ENCODE data around the gene CDH20. TPM values are rescaled to one million over a fixed set of nuclear protein-coding genes. Genes with fewer than 3 reads are reported as not detected.

Gene CDH20
- 0.08 TPM in 1 of 2 replicates, not detected in the other for total RNA-seq (2014; rRNA removed; shearing (Covaris generic))

DNA sequence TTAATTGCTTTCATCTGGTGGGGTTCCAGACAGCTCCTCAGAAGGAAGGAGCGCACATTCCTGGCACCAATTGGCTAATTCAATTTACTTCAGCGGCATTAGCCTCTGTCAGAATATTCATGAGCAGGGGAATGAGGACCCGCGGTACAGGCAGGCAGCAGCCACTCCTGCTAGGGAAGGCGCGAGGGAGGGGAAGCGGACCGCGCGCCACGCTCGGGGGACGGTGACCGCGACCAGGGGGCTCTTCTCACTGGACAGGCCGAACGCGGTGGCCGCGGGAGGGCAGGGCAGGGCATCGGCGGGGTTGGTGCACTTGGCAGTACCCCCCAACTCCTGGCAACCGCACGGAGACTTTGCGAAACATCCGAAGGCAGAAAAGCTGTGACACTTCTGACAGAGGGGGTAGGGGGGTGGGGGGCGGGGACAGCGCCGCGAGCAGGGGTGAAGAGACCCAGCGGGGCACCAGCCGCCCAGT, at the start of gene CDH20:
Gene CDH20, plus strand, starts transcription at position 160 of the 475 bp plus-strand sequence.
- no peak for DNase-seq (ENCODE audit: low spot score)

DNA sequence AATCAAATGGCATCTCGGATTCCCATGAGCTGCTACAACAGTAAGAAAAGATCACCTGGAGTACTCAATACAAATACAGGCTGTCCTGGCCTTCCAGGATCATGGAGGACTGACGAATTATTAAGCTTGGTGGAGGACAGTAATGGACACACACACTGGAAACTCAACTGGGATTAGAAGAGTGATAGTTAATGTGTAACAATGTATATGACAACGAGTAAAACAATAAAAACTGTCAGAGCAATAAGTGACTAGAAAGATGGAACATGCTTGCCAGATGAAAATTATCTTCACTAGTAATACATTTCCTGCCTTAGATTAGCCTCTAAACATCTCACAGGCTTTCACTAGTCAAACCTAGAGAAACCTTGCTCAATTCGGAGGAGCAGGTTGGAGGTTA, 49.2 kb upstream of the CDH20 start:
- no peak for DNase-seq (ENCODE audit: low spot score)

DNA sequence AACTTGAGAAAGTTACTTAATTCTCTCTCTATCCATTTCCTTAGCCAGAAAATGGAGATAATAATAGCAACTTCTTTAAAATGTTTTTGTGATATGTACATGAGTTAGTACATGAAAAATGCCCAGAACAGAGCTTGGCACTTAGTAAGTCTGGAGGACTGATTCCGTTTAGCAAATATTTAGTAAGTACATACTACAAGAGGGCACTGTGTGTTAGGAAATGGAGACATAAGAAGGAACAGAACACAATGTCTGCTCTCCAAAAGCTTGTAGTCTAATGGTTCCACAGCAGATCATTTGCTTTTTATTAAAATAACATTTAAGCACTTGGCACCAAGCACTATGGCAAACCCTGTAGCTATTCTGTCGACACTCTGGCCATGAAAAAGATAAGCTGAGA, 47.5 kb upstream of the CDH20 start:
- DNase-seq (ENCODE audit: low spot score), result no peak

DNA sequence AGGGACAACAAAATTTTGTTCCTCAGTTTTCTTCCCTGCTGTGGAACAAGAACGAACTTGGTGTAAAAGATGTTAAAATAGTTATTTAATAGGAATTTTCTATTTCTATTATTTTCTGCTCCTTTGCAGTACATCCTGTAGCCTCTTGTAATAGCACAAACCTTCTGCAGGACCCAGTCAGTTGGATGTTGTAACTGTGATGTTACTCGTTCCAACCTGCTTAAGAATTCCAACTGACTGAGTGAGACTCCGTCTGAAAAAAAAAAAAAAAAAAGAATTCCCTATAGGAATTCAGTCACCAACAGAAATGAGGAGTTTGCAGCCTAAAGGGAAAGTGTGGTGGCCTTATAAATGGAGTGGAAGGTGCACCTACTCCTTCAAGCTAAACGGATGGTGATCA, 46.4 kb upstream of the CDH20 start:
- no peak for DNase-seq (ENCODE audit: low spot score)

DNA sequence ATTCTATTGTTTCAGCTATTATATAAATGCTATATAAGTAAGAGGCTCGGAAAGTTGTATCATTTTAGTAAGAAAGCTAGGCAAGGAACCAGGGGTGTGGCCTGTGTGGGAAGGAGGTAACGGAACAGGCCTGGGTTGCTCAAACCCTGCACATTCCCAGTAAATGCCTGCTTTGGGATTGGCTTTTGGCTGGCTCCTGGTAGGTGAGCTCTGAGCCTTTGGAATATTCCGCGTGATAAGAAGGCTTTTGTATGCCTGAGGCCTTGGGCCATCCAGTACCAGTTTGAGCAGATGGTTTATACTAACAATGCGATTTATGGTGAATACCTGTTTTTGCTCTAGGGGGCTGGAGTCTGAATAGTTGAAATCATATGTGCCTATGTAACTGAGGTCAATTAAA, 42.6 kb upstream of the CDH20 start:
- no peak for DNase-seq (ENCODE audit: low spot score)

DNA sequence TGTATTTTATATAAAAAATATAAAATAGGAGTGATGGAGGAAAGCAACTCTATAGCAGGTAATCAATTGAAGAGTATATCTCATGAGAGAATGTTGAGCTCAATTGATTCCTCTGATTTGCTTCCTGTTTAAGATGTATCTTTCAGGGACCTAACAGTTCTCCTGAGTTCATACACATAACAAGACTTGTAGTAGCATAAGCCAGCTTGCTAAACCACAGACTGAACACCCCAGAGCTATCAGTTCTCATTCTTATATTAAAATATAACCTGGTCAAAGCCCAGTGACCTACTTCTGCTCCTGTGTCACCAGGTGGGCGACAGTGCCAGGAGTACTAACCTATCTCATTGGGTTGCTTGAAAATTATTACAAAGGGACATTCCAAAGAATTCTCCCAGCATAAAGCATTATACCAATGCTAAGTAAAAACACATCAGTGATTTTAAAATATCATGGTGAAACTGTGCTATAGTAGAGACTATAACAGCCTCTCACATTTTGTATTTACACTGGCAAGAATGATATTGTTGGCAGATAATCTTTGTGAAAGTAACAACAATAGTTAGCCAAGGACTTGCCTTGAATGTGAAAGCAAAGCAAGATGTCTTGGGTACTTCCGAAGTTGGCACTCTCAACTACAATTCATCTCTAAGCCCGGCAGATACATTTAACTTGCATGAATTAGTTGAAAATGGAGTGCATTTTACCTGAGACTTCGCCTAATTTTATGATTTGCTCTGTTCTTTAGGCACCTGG, 40.8 kb upstream of the CDH20 start:
- DNase-seq (ENCODE audit: low spot score), result no peak

DNA sequence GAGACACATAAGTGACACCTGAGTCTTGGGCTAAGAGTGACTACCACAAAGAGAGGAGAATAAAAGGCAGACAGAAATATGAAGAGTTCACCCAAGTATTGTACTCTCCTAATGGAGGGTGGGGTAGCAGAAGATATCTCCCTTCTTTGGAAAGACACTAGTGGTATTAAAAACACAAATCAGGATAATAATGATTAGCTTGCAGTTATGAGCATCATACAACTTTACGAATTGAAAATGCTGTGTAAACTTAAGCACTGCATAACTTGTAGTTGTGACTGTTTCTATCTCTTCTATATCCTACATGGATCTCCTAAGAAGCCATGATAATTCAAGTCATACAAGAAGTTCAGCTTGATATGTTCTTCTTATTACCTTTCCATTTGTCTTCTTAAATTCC, 38.1 kb upstream of the CDH20 start:
- DNase-seq (ENCODE audit: low spot score), result no peak

DNA sequence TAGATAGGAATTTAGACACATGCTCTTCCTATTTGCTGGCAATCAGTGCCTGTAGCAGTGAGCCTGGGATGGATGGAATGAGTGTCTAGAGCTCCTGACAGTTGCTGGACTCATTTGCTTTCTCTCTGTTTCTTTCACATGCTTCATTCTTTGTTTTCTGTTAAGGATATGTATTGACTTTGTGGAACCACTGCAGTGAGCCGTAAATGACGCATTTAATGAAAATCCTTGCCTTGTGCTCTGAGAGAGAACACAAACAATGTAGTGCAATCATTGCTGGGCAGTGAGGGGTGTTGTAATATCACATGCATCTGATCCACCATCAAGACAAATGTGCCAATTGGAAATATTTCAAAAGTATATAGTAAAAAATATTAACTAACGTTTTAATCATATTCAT, 25.2 kb upstream of the CDH20 start:
- DNase-seq (ENCODE audit: low spot score), result no peak

DNA sequence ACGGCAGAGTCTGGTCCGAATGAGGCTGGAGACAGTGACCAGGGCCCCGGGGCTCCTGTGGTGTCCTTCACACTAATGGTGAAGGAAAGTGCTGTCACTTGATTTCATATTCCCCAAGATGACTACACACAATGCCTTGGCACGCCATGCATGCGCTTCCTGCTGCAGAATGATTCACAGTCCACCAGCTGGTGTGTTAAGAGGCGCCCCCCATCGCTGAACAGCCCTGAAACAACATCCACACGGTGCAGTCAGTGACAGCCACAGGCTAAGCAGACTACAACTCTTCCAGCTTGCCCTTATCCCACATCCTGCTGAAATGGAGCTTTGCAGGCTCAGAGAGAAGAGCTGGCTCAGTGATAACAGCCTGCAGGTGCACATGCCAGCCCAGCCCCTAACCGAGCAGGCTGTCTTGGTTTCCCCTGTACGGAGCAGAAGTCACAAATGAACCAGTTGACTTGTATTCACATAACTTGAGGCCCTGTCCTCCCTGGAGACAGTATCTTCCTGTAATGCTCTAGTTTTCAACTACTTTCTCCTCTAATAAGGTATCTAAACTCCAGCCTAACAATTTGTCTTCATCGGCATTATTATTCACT, 24.3 kb upstream of the CDH20 start:
- DNase-seq (ENCODE audit: low spot score), result peak; percentile 57

DNA sequence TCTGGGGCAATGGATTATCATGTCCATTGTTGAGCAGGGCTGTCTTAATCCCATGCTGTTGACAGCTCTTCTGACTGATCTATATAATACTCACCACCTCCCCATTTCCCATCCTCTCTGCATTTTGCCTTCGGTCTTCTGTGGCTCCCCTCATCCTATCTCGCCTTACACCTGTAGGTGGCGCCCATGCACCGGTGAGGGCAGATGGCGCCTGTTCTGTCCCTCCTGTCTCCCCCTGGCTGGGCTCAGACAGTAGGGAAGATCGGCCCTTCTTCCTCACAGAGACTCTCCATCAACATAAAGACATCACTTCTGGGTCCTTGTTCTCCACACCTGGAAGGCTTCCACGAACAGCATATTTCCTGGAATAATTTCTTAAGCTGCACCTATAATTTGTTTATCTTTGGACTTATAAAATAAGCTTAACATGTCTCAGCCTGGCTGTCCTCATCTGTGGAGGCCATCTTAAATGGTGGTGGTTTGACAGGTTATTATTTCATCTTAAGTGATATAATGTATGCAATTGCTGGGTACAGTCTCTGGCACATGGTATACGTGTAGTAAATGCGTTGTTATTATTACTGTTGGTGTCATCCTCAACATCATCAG, 10.9 kb upstream of the CDH20 start:
- DNase-seq (ENCODE audit: low spot score), result peak; percentile 67

DNA sequence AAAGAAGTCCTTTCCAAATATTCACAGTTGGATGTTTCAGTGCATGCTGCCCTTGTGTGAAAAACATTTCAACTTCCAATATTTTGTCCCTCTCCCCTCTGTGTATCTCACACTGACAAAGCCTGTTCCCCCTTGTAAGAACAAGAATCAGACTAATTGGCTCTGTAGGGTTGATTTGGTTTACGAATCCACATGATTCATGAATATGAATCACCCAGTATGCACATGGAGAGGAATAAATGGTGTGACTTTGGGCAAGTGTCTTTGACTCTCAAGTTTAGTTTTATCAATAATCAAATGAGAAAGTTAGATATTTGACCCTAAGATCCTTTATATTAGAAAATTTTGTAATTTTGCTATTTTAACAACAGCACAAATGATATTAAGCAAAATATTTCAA, 9.3 kb upstream of the CDH20 start:
- DNase-seq (ENCODE audit: low spot score), result no peak

DNA sequence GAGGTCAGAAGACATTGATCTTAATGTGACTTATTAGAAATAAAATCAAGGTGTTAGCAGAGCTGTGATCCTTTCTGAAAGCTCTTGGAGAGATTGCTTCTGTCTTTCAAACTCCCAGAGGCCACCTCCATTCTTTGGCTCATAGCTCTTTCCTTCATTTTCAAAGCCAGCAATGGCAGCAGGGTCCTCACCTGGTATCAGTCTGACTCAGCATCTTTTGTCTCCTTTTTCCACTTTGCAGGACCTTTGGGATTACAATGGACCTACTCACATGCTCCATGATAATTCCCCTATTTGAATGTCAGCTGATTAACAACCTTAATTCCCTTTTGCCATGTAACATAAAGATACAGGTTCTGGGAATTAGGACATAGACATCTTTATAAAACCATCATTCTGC, 6.8 kb upstream of the CDH20 start:
- DNase-seq (ENCODE audit: low spot score), result no peak

DNA sequence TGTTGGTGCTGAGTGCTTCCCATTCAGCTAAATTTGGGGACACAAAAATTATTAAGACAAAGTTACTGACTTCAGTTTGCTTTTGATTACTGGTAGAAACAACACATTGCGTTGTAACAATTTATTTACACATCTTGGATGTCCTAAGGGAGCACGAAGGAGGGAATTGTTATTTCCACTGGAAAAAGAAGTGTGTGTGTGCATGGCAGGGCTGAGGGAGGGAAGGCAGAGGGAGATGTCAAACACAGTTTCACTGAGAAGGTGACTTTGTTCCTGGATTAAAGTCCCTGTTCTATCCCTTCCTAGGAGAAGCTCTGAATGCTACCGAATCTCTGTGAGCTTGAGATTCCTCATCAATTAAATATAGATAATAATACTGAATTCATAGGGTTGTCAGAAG, 3.8 kb upstream of the CDH20 start:
- no peak for DNase-seq (ENCODE audit: low spot score)

DNA sequence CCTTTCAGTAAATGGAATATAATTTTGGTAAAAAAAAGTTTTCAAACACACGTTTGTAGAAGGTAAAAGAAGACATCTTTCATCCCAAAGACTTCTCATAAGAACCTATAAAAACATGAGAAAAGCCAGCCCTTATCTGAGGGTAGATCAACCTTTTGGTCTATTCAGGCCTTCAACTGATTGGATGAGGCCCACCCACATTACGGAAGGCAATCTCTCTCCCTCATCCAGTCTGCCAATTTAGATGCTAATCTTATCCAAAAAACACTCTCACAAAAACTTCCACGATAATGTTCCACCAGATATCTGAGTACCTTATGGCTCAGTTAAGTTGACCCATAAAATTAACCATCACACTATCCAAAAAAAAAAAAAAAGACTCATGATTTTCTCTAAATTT, 2.2 kb upstream of the CDH20 start:
- DNase-seq (ENCODE audit: low spot score), result no peak

DNA sequence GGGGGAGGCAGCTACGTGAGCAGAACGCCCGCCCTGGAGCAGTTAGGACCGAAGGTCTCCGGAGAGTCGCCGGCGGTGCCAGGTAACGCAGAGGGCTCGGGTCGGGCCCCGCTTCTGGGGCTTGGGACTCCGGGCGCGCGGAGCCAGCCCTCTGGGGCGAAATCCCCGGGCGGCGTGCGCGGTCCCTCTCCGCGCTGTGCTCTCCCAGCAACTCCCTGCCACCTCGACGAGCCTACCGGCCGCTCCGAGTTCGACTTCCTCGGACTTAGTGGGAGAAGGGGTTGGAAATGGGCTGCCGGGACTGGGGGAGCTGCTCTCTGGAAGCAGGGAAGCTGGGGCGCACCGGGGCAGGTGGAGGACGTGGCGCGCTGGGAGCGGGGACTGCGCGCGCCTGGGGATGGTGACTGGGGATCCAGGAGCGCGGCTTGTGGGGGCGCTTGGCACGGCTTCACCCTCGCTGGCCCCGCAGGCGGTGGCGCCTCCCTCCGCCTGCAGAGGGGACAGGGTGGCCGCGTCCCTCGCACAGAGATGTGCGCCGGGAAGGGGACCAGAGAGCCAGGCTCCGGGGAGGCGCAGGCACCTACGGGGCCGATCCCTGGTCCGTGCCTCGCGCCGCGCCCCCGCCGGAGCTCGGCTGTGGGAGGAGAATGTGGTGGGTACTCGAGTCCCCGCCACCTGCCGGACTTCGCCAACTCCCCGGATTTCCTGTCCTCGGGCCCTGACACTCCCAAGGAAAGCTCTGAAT, 688 bp downstream of the CDH20 start:
- DNase-seq (ENCODE audit: low spot score), result no peak

DNA sequence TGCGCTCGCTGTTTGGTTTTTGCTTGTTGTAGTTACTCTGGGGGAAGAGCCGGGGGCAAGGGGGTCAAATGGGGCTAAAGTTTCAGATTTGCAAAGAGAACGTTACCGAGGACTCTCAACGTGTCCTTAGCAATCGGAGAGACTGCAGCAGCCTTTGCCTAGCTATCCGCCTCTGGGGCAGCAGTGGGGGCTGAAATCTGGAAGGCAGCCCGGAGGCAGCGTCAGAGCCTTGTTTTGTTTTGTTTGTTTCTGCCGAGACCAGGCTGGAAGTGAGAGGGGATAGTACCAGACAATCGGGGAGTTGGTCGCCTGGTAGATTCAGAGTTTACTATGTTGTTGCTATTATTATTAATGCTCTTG, 1.2 kb downstream of the CDH20 start:
- DNase-seq (ENCODE audit: low spot score), result no peak

DNA sequence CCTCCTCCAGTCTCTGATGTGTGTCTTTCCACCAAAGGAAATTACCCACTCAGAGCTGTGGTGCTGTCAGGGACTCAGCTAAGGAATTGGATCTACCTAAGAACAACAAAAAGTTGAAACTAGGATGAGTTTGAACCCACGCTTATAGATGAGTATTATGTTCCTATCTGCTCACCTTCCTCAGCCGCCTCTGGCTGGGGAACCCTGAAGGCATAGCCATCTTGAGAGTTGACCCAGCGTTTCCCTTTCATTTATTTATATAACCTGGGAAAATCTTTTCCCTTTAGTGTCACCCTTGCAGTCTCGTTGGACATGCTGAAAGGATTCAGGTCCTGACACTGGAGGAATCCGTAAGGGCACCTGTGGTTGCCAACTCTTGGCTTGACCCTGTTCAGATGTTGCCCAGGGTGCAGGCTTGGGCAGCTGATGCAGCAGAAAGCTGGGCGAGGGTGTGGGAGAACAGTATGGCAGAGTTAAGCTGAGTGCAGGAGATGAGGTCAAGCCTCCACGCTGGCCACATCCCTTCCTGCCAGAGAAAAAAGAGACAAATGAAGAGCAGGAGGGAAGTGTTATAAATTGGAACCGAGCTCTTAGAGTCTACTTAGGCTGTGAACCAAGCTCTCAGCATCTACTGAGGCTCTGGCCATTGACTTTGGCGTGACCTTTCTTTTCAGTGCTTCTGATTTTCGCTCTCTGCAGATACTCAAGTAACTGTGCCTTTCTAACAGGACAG, 1.9 kb downstream of the CDH20 start:
- no peak for DNase-seq (ENCODE audit: low spot score)

DNA sequence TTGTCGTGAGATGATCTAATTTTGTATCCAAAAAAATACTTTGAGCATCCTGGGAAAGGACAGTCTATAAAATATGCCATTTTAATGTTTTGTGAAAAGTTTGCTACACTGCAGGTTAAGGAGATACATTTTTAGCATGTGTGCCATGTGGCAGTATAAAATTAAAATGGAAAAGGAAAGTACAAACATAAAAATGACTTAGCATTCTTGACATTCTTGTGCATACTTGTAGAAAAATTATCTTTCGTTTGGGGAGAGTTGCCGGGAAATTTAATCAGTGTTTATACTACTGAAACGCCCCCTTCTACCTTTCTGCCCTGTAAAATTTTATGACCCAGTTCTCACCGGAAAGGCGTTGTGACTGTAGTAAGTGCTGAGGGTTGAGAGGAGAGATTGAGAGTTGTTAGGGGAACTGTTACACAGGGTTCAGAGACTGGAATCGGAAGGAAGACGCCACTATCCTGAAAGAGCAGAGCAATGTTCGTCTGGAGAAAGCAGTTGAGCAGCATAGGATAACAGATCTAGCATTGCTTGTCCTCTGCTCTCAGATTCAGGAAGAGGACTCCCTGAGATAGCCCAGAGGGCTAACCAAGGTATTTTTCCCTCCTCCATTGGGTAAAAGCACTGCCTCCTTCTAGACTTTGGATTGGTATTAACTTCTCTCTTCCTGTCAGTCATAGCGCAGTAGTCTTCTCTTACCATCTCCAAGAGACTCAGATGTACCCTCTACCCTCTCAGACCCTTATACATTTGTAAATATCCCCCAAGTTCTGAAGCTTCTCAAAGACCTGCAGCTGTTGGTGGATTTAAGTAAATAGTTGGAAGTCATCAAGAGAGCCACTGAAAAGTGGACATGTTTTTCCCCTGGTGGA, 2.7 kb downstream of the CDH20 start:
- peak; percentile 19 for DNase-seq (ENCODE audit: low spot score)

DNA sequence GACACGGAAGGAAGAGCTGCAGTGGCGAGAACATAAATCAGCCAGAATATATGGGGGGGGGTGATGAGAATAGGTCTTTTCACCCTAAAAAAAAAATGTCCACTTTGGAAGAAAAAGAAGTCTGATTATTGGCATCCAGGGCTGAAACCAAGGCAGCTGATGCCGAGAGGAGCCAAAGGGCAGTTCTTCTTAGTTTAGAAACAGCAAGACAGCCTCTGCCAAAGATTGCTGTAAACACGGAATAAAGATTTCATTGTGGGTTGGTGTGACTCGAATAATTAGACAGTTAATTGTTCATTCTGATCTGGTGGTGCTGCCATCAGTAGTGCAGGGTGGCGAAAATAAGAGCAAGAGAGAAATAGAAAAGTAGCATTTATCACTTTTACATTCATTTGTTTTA, 3.5 kb downstream of the CDH20 start:
- no peak for DNase-seq (ENCODE audit: low spot score)

DNA sequence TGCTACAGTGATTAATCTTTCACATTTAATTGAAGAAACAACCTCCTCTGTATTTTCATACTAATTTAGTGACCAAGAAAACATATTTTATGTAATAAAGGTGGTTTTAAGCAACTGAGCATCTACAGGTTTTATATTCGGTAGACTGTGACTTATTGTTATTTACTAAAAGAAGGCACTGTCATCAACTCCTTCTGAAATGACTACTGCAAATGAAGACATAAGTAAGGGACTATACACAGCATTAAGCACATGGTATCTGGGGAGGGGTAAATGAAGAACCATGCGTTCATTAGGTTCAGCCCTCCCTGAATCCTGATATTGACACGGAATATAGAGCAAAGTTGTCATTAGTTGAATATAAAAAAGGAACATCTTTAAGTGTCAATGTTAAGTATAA, 4.3 kb downstream of the CDH20 start:
- DNase-seq (ENCODE audit: low spot score), result no peak

DNA sequence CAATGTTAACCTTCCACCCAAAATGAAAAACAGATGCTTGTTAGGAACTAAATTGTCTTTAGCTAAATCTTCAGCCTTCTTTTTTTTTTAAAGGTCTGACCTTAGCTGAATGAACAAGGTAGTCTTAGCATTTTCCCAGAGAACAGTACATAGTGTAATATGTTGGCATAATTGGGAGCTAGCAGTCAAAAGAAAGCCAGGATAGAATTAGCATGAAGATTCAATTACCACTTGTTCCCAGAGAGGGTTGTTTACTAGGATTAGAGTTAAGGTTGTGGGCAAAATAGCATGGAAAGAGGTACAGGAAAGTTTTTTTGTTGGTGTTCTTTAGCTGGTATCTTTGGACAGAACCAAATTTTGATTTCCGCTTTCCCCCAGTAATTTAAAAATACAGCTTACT, 6.9 kb downstream of the CDH20 start:
- no peak for DNase-seq (ENCODE audit: low spot score)

Data from H4 (cell line).